Tongue (tissue), 2 donors: ENCODE data around the gene ZDHHC8. TPM values are rescaled to one million over a fixed set of nuclear protein-coding genes. Genes with fewer than 3 reads are reported as not detected.

Source experiments
- DNase-seq: peaks from one replicate; pipeline ENCODE4 v3.0.0-alpha.2; 2015
- total RNA-seq: library from RNA; depleted of rRNA; stranded (reverse); fragments of >200 nt; gene quantifications from one replicate; pipeline ENCODE4 v1.2.3, GENCODE V29; 2014

Gene ZDHHC8
- 39.4 TPM for total RNA-seq

DNA sequence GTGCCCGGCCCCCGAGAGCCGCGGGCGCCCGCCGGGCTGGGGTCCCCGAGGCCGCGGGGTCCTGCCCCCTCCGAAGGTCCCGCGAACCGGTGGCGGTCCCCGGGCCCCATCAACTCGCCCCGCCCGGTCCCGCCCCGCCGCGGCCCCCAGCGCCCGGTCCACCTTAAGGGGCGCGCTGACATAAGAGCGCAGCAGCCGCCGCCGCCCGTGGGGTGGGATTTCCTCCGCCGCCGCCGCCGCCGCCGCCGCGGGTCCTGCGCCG, at the start of gene ZDHHC8:
TSS of gene ZDHHC8 (plus strand) at position 208 of the 262 bp plus-strand sequence. CDS start 144 bp downstream, outside the sequence.
- DNase-seq, result peak; percentile 62

DNA sequence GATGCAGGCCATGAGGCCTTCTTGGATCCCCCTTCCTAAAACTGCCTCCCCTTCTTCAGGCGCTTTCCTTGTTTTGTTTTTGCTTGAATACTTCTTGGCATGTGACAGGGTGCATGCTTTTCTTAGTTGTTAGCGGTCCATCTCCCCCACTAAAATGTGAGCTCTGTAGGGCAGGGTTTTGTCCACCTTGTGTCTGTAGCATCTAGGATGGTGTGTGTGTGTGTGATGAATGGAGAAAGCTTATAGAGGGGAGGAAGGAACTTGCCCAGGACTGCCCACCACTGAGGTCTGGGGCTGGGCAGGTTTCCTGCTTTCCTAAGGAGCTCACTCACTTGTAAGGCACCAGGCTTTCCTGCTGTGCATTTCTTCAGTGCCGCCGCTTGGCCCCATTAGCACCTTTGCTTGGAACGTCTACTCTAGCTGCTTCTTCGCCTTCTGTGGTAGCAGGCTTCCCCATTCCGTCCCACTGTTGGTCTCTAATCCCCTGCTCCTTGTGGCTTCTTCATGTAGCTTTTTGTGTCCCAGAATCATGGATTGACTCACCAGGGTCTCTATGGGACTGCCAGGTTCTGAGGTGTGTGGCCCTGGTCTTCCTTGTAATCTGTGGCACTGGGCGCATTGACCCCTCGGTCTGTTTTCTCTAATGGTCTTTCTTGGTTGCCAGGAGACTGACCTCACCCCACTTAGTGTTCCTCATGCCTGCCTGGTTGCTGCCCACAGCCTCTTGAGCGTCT, 48.3 kb upstream of the ZDHHC8 start:
- no peak for DNase-seq

GRCh38 chr22:20083891-20084546, 47.6 kb upstream of the ZDHHC8 start:
- no peak for DNase-seq

GRCh38 chr22:20084547-20085413, 46.8 kb upstream of the ZDHHC8 start:
- DNase-seq, result no peak

DNA sequence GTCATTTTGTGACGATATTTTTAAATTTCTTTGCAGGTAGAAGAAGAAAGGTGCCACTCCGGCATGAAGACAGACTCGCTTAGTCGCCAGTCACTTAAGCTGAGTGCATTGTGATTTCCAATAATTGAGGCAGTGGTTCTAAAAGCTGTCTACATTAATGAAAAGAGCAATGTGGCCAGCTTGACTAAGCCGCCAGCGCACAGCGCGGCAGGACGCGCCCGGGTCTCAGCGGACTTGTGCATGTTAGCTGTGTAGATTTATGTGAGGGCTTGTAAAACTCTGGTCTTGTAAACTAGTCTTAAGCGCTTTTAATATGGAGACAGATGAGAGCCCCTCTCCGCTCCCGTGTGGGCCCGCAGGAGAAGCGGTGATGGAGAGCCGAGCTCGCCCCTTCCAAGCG, 46.0 kb upstream of the ZDHHC8 start:
- DNase-seq, result no peak

DNA sequence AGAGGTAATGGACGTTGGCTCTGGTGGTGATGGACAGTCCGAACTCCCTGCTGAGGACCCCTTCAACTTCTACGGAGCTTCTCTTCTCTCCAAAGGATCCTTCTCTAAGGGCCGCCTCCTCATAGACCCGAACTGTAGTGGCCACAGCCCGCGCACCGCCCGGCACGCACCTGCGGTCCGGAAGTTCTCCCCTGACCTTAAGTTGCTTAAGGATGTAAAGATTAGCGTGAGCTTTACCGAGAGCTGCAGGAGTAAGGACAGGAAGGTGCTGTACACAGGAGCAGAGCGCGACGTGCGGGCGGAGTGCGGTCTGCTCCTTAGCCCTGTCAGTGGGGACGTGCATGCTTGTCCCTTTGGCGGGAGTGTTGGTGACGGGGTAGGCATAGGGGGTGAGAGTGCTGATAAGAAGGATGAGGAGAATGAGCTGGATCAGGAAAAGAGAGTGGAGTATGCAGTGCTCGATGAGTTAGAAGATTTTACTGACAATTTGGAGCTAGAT, 45.5 kb upstream of the ZDHHC8 start:
- no peak for DNase-seq

GRCh38 chr22:20086763-20087162, 44.8 kb upstream of the ZDHHC8 start:
- DNase-seq, result no peak

DNA sequence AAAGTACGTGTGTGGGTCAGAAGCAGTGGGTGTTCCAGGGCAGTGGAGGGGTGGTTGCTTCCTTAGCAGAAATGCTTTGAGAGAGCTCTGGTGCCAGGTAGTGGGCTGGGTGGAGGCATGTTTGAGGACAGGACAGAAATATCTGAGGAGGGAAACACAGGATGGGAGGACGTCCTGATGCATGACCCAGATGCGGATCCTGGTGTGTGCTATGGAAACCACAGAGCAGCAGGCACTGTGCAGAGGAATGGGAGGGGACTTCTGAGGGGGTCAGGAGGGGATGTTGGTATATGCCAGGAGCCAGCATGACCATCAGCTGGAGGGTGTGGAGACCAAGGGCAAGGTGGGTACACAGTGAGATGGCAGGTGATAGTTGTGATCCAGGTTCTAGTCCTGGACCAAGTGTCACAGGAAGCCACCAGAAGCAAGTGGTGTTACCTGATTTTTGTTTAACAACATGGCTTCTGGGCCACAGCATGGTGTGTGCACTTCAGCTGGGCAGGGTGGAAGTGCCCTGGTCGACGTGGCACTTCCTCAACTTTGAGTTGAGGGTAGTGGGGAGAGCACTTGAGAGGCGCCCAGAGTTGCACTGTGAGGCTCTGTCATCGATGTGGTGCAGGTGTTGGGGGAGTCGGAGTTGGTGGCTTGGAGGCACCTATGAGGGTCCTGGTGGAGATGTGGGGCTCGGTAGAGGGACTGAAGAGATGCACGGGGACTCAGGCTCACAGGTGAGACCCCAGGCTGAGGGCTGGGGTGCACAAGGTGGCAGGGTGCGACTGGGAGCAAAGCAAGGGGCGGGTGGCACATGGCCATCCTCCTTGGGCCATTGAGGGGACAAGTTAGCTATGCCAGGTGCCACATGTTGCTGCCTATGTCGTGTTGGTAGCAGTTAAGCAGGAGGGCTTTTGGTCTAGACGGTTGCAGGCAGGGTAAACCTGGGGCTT, 44.0 kb upstream of the ZDHHC8 start:
- DNase-seq, result no peak

- no peak for DNase-seq
Observed at GRCh38 chr22:20088263-20088648, 43.3 kb upstream of the ZDHHC8 start.

GRCh38 chr22:20089226-20089976, 42.2 kb upstream of the ZDHHC8 start:
- no peak for DNase-seq

- no peak for DNase-seq
Observed at GRCh38 chr22:20089977-20090729, 41.5 kb upstream of the ZDHHC8 start.

DNA sequence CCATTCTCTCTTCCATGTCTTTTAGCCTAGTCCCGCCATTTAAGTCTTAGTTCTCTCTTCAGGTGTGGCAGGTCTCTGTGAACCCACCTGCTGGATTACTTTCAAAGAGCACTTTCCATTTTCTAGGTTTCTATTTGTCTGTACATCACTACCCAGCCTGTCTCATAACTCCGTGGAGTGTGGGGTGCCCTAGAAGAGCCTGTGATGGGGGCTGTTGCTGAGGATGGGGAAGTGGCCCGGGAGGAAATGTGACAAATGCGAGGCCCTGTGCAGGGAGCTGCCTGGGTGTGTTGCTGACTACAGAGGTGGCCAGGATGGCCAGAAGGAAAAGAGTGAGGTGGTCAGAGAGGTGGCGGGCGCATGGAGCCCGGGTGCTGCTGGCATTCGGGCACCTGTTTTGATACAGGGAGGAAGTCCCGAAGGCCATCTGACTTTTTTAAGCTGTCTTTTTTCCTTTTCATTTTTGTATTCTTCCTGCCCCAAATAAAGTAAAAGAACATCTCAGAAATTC, 40.8 kb upstream of the ZDHHC8 start:
- no peak for DNase-seq

DNA sequence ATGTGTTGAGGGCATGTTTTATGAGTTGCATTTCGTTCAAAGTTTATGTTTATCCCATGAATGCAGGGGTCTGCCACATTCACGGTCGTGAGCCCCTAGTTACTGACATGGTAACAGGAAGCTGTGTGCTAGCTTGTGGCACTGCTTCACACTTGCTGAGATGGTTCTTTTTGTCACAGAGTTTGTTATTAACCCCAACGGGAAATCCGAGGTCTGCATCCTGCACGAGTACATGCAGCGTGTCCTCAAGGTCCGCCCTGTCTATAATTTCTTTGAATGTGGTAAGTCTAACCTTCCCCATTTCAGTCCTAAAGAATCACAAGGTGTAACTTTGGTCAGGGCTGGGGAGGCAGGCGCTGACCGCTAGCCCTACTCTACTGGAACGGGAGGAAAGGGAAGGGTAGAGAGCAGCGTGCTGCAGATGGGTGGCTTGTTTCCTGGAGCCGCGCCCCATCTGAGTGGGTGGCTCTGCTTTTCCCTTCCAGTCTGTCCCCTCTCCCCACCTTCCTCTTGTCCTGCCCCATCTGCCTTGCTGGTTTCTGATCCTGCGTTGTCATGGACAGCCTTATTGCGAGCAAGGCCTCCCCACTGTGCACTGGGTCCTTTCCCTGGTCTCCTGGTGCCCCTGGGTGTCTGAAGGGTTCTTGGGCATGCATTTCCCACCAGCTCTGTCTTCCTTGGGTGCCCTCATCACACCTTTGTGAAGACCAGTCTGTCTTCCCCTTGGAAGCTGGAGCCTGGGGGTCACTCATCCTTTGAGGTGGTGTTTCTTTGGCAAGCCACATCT, 39.7 kb upstream of the ZDHHC8 start:
- no peak for DNase-seq

DNA sequence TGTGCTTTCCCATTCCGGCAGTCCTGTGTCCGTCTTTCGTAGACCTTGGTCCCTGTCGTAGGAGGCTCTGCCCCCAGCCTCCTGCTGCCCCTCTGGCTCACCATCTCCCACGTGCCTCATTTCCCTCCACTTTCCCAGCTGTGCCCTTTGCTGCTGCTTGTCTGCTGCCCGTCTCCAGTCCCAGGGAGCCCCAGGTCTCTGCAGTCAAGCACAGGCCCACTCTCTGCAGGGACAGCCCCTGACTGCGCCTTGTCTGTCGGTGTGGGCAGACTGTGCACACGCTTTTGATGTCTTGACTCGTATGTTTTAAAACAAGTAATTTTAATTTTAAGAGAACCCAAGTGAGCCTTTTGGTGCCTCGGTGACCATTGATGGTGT, 39.1 kb upstream of the ZDHHC8 start:
- DNase-seq, result no peak

- no peak for DNase-seq
Observed at GRCh38 chr22:20093418-20094196, 38.0 kb upstream of the ZDHHC8 start.

DNA sequence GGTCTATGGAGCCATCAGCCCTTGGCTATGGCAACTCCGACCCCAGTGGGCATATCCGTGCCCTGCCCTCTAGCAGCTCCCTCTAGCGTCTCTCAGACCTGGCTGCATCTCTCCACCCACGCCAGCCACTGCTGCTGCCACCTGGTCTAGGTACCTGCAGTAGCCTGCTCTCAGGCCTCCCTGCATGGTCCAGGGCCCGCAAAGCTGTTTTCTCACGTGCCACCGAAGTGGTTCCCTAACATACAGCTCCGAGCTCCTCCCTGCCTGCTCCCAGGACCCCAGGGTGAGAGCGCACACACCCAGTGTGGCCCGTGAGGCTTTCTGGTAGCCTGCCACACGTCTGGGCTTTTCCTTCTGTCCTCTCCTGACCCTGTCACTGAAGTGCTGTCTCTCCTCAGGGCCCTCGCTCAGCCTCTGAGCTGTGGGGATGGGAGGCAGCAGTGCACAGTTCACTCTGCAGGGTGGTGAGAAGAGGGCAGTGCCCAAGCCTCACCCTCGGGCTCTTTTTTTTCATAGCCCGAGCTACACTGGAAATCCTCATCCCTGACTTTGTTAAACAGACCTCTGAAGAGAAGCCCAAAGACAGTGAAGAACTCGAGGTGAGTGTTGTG, 37.3 kb upstream of the ZDHHC8 start:
- no peak for DNase-seq

DNA sequence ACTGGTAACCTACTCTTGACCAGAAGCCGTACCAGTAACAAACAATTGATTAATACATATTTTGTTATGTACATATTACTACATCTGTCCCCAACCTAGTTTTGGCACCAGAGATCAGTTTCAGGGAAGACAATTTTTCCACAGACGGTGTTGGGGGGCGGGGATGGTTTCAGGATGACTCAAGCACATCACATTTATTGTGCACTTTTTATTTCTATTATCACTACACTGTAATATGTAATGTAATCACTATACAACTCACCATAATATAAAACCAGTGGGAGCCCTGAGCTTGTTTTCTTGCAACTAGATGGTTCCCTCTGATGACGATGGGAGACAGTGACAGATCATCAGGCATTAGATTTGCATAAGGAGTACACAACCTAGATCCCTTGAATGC, 36.1 kb upstream of the ZDHHC8 start:
- DNase-seq, result no peak
